ENCODE results near the gene CYP11A1. TPM values are rescaled to one million over a fixed set of nuclear protein-coding genes. Genes with fewer than 3 reads are reported as not detected.
A peak's percentile ranks its signal among the peaks of the same experiment; 100 is the strongest.

The CYP11A1 gene
- total RNA-seq, 1 donor = 0.86 TPM

DNA sequence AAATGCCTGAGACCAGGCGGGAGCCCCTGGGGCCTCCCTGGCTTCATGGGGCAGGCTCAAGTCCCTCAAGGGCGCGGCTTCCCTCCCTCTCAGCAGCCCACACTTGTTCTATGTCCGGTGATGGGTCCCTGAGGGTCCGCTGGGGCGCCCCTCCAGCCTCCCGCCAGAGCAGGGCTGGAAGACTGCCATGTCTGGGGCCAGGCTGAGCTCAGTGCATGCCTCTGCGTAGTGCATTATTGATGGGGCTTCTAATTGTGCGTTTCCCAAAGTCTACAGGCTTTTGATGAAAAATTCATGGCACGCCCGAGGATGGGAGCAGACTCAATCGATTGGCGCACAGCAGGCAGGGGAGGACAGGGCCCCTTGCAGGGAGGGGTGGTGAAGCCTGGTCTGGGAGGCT is 51.3 kb downstream of the CYP11A1 start:
- H3K4me3 ChIP-seq (ENCODE audit: low read depth, low read length) = no peak overlapping the region
- TF ChIP-seq, protein P1, sequence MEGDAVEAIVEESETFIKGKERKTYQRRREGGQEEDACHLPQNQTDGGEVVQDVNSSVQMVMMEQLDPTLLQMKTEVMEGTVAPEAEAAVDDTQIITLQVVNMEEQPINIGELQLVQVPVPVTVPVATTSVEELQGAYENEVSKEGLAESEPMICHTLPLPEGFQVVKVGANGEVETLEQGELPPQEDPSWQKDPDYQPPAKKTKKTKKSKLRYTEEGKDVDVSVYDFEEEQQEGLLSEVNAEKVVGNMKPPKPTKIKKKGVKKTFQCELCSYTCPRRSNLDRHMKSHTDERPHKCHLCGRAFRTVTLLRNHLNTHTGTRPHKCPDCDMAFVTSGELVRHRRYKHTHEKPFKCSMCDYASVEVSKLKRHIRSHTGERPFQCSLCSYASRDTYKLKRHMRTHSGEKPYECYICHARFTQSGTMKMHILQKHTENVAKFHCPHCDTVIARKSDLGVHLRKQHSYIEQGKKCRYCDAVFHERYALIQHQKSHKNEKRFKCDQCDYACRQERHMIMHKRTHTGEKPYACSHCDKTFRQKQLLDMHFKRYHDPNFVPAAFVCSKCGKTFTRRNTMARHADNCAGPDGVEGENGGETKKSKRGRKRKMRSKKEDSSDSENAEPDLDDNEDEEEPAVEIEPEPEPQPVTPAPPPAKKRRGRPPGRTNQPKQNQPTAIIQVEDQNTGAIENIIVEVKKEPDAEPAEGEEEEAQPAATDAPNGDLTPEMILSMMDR (IDR thresholded peaks at IDR 0.05; ENCODE audit: insufficient read depth, low read depth, low read length) = no peak
- no peak for DNase-seq (ENCODE audit: low read depth)

DNA sequence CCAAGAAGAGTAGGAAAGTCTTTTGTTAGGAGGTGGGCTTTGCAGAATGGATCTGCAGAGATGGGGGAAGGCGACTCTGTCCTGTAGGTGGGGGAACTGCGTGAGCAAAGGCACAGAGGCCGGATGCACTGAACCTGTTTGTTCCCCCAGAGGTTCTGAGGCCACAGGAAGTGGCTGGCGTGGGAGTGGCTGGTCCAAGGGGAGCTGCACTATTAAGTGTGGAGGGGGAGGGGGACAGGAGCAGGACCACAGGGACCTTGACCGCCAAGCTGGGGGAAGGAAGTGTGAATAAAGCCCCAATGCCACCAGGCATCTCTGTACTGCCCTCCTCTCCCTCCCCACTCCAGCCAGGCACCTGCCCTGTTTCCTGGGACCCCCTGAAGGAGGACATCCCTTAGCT is 51.8 kb downstream of the CYP11A1 start:
- no peak overlapping the region for H3K4me3 ChIP-seq (ENCODE audit: low read depth, low read length)
- DNase-seq (ENCODE audit: low read depth) = no peak
- TF ChIP-seq, protein P1 (IDR thresholded peaks at IDR 0.05; ENCODE audit: insufficient read depth, low read depth, low read length) = no peak

DNA sequence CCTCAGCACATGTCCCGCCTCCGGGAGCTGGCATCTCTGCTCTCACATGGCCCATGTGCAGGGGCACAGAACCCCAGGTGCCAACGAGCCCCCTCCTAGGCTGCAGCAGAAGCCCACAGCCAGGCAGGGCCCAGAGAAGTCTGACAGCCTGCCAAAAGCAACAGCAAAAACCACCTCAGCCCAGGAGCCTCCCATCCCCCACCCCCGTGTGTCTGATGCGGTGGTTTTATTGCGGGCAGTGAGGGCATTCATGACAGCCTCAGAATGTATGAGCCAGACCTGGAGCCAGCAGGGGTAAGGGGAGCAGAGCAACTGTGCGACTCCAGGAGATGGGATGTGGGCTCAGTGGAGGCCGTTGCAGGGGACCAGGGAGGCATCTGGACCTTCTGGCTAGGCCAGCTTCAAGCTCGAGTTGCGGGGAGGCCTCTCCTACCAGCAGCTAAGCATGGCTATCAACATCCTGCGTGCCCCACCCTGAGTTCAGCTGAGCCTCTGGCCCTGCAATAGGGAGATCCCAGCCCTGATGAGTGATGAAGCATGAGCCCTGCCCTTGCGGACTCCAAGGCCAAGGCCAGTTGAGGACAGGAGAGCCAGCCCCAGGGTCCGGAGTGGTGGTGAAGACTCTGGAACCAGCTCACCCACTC is 52.5 kb downstream of the CYP11A1 start:
- no peak overlapping the region for H3K4me3 ChIP-seq (ENCODE audit: low read depth, low read length)
- DNase-seq (ENCODE audit: low read depth) = no peak
- TF ChIP-seq, protein P1 (IDR thresholded peaks at IDR 0.05; ENCODE audit: insufficient read depth, low read depth, low read length) = no peak

DNA sequence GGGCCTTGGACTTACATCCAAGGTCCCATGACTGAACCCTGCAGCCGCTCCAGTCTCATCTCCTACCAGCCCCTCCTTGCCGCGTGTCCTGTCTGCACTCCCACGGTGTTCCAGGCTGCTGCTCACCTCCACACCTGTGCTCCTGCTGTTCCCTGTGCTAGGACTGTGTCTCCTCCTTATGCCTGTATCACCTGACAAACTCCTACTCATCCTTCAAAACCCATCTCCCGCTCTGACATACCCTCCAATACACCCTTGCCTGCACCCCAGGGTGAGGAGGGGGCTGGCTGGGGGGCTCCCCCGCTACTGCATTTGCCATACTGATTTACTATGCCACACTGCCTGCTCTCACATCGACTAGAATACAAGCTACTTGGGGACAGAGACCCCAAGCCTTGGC is 53.6 kb downstream of the CYP11A1 start:
- no peak overlapping the region for H3K4me3 ChIP-seq (ENCODE audit: low read depth, low read length)
- DNase-seq (ENCODE audit: low read depth) = no peak
- TF ChIP-seq, protein P1 (IDR thresholded peaks at IDR 0.05; ENCODE audit: insufficient read depth, low read depth, low read length) = no peak

DNA sequence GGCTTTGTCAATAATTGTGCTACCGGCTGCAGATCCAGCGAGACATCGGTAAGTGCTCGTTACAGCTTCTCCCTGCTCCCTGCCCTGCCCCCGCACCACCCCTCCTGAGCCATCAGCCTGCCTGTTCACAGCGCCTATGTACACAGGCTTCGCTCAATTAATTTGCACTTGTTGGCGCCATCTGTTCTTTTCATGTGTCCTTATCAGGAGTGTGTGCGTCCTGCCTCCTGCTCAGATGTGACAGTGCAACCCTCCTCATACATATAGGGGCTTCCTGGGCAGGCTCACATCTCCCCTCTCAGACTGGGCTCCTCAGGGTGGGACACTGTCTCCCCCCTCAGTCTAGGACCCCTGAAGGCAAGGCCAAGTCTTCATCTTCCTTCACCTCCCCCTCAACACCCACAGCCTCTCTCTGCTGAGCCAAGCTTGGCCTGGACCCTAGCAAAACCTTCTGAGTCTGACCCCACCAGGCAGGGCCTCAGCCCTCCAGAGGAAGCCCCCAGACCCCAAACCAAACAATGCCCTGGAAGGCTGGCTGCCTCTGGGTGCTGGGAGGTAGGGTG is 54.9 kb downstream of the CYP11A1 start:
- DNase-seq (ENCODE audit: low read depth) = no peak
- no peak overlapping the region for H3K4me3 ChIP-seq (ENCODE audit: low read depth, low read length)
- TF ChIP-seq, protein P1 (IDR thresholded peaks at IDR 0.05; ENCODE audit: insufficient read depth, low read depth, low read length) = no peak

DNA sequence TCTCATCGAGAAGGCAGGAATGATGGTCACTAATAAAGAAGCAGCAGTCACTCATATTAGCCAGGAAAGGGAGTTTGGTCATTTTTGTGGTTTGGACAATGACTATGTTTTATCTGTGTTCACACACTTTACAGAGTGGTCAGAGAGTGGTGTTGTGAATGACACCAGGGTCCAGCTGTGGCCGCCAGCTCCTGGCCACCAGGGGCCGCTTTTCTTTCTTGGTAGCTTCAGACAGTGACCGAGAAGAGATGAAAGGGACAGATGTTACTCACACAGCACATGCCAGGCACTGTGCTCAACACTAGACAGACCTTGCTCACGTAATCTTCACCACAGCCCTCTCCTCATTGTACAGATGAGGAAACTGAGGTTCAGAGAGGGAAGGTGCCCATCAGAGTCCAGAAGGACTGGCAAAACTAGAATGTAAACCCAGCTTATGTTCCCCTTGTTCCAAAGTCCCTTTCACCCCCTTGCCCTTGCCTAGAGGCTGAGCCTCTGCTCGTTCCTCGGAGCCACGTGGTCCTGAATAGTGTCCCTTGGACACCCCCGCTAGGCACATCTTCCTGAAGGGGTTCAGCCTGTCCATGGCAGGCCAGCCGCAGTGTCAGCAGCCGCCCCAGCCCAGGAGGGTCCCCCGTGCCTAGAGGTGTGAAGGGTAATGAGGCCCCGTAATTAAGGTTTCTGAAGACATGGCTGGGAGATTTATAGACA is 55.6 kb downstream of the CYP11A1 start:
- H3K4me3 ChIP-seq (ENCODE audit: low read depth, low read length) = no peak overlapping the region
- peak; percentile 30 for DNase-seq (ENCODE audit: low read depth)
- TF ChIP-seq, protein P1 (IDR thresholded peaks at IDR 0.05; ENCODE audit: insufficient read depth, low read depth, low read length) = peak; percentile 65

Data from fibroblast of villous mesenchyme (primary cell).